Pancreas (tissue), 10 donors: ENCODE results near the gene GFI1B. TPM values are rescaled to one million over a fixed set of nuclear protein-coding genes. Genes with fewer than 3 reads are reported as not detected.

Experiments
- ATAC-seq, 4 donors: fragments of 200-7000 bp; cut with Tn5 transposase; one replicate each; pipeline versions ENCODE4 v1.8.0 to v1.9.1; 2020; ENCODE audit warnings: mild to moderate bottlenecking in 4 of 4, moderate library complexity in 4 of 4
- DNase-seq, 6 donors: peaks; one replicate each; pipeline ENCODE4 v3.0.0-alpha.2; 2020
- FAIRE-seq: peaks from 2 replicates; lab custom pipeline; 2012; peaks lifted over from hg19 to GRCh38; lab: Jason Lieb, UNC
- H3K27ac ChIP-seq, 4 donors: fragments of 200-600 bp; sonication (generic); 1 replicate in 3 of 4; 2 replicates in 1 of 4; pipeline versions ENCODE4 v1.5.0 to v1.8.0; 2020
- H3K27me3 ChIP-seq, 4 donors: fragments of 200-600 bp; one replicate each; pipeline ENCODE4 v1.8.0; 2021
- H3K36me3 ChIP-seq, 3 donors: fragments of 200-600 bp; sonication (generic) in 1 of 3; one replicate each; pipeline versions ENCODE4 v1.5.0 to v1.8.0; 2020 to 2021
- H3K4me1 ChIP-seq, 3 donors: fragments of 200-600 bp; one replicate each; pipeline ENCODE4 v1.8.0; 2021
- H3K4me3 ChIP-seq, 4 donors: fragments of 200-600 bp; sonication (generic) in 2 of 4; one replicate each; pipeline versions ENCODE4 v1.5.0 to v1.8.0; 2020 to 2021
- H3K9me3 ChIP-seq, 4 donors: fragments of 200-600 bp; one replicate each; pipeline ENCODE4 v1.8.0; 2021
- WGBS, 2 donors: extraction: QIAGEN DNeasy Blood & Tissue Kit; methylation state at CpG; one replicate each; pipeline ENCODE4 v1.1.7; 2013; 5-methylcytosine and 5-hydroxymethylcytosine counted together
- intact Hi-C, 3 donors: fragments of 100-400 bp; cut with DNase I; formaldehyde crosslinking; loops; one replicate each; pipeline versions ENCODE4 v1.11.1 to v1.14.2; 2022
- polyA plus RNA-seq, 2 donors: library from polyadenylated mRNA; stranded (reverse); fragments of 200-250 nt; gene quantifications; one replicate each; pipeline ENCODE4 v1.2.3, GENCODE V29; 2013
- total RNA-seq, 6 donors: library from RNA; stranded (reverse); fragmentation: NEBNext Ultra II Directional in 4 of 6; extraction: Animal tissue kit (Norgen Biotek cat#: 25700) in 4 of 6; gene quantifications; one replicate each; pipeline versions ENCODE4 v1.2.1 to v1.2.4, GENCODE V29; 2021 to 2023
- TF ChIP-seq, protein P1 (sequence below), 4 donors: fragments of 200-600 bp; sonication (generic) in 3 of 4; IDR thresholded peaks; one replicate each; pipeline versions ENCODE4 v1.5.0 to v1.8.0; 2021; ENCODE audit warnings: antibody characterized with exemption in 4 of 4
- donor health status: healthy with polysubstance abuse.
- donor health status: DM: no; HTN: no; CAD: no; lungs with moderate emphysema.
- donor health status: DM: no; HTN: no; CAD: no.
- donor health status: control.
- donor health status: control.
- donor health status: Bipolar disorder and iron deficiency.
- donor health status: DM: yes; HTN: yes; CAD: no.
- donor health status: DM: no; HTN: no; CAD: no.
- donor health status: DM: no; HTN: no; CAD: no.
- donor health status: DM: yes; HTN: yes; CAD: no.

Gene GFI1B
- total and polyA plus RNA-seq, 8 donors, result 0.09 to 0.31 (median 0.14) TPM; not detected in 5

DNA sequence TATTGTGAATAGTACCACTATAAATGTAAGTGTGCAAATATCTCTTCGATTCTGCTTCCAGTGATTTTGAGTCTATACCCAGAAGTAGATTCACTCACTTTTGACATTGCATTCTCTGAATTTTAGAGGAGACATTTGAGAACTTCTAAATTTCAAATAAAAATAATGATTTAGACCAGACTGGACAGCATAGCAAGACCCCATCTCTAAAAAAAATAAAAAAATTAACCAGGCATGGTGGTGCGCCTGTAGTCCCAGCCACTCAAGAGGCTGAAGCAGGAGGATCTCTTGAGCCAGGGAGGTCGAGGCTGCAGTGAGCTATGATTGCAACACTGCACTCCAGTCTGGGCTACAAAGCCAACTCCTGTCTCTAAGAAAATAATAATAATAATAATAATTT is 1.9 kb upstream of the GFI1B start:
- WGBS, 2 donors, result 68 to 74% methylated on average over 3 of the region's 3 CpGs
- H3K4me3 ChIP-seq, result no peak overlapping the region
- DNase-seq (no peak), ATAC-seq (no peak), FAIRE-seq (no peak)
- H3K27me3 ChIP-seq, result no peaks in the 10 kb centered on the region
- no peaks in the 10 kb centered on the region for H3K4me1 ChIP-seq
- no peaks in the 10 kb centered on the region for H3K36me3 ChIP-seq
- intact Hi-C loops, result no loop called here
- H3K9me3 ChIP-seq, result no peaks in the 10 kb centered on the region
- H3K27ac ChIP-seq, result no peak overlapping the region
- TF ChIP-seq, protein P1, sequence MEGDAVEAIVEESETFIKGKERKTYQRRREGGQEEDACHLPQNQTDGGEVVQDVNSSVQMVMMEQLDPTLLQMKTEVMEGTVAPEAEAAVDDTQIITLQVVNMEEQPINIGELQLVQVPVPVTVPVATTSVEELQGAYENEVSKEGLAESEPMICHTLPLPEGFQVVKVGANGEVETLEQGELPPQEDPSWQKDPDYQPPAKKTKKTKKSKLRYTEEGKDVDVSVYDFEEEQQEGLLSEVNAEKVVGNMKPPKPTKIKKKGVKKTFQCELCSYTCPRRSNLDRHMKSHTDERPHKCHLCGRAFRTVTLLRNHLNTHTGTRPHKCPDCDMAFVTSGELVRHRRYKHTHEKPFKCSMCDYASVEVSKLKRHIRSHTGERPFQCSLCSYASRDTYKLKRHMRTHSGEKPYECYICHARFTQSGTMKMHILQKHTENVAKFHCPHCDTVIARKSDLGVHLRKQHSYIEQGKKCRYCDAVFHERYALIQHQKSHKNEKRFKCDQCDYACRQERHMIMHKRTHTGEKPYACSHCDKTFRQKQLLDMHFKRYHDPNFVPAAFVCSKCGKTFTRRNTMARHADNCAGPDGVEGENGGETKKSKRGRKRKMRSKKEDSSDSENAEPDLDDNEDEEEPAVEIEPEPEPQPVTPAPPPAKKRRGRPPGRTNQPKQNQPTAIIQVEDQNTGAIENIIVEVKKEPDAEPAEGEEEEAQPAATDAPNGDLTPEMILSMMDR (IDR thresholded peaks at IDR 0.05), result no peak

DNA sequence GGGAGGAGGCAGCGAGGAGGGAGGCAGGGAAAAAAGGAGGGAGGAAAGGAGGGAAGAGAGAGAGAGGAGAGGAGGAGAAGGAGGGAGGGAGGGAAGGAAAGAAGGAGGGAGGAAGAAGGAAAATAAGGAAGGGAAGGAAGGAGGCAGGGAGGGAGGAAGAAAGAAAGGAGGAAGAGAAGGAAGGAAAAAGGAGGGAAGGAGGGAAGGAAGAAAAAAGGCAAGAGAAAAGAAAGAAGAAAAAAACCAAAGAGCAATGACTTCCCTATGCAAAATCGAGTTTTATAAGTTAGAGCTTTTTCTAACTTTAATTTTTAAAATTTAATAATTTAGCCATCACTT is 413 bp upstream of the GFI1B start:
- FAIRE-seq, result no peak
- Histone ChIP-seq H3K4me3 (no peak overlapping the region), H3K36me3 (no peaks in the 10 kb centered on the region), H3K27me3 (no peaks in the 10 kb centered on the region), H3K9me3 (no peaks in the 10 kb centered on the region), H3K27ac (no peak overlapping the region), H3K4me1 (no peaks in the 10 kb centered on the region)
- TF ChIP-seq, protein P1 (IDR thresholded peaks at IDR 0.05), result no peak
- WGBS, 2 donors, result 20 to 26% methylated on average over 2 of the region's 2 CpGs
- no peak for DNase-seq
- ATAC-seq, result no peak
- intact Hi-C loops, result no loop called here

DNA sequence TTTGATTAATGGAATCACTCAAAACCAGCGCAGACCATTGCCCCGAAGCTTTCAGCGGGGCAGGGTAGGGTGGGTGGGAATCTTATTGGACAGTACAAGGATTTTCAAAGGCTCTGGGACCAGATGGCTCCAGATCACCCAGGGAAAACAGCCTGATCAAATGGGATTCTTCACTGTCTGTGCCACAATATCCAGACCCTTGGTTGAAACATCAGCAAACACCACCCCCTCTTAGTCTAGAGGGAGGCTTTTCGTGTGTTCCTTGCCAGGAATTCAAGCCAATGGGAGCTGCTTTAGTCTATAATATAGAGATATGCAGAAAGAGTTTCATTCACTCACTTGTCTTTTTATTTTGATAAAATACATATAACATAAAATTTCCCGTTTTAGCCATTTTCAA is 1.7 kb downstream of the GFI1B start:
- FAIRE-seq (no peak), ATAC-seq (no peak), DNase-seq (no peak)
- 70 to 76% methylated on average over 5 of the region's 5 CpGs for whole genome bisulfite sequencing, 2 donors
- H3K27ac ChIP-seq, result no peak overlapping the region
- no peaks in the 10 kb centered on the region for H3K27me3 ChIP-seq
- no peaks in the 10 kb centered on the region for H3K9me3 ChIP-seq
- TF ChIP-seq, protein P1 (IDR thresholded peaks at IDR 0.05), result no peak
- no peaks in the 10 kb centered on the region for H3K36me3 ChIP-seq
- intact Hi-C loops, result no loop called here
- H3K4me3 ChIP-seq, result no peak overlapping the region
- no peaks in the 10 kb centered on the region for H3K4me1 ChIP-seq

DNA sequence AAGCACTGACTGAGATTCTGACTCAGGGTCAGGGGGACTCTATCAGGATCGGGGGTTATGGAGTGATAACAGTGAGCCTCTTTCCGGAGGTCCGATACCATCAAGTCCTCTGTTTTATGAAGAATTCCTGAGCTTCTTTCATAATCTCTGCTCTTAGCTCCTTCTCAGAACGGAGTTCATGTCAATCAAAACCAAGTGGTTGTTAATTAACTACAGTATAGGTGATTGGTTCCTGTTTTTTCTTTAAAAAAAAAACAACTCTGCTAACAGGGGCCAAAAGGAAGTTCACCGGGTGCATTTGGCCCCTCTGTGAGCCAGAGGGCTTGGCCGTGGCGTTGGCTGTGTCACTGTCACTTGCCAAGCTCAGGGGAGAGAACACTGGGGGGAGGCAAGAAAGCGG is 4.0 kb downstream of the GFI1B start:
- Histone ChIP-seq H3K9me3 (no peaks in the 10 kb centered on the region), H3K4me3 (no peak overlapping the region), H3K36me3 (no peaks in the 10 kb centered on the region), H3K4me1 (no peaks in the 10 kb centered on the region), H3K27ac (no peak overlapping the region), H3K27me3 (no peaks in the 10 kb centered on the region)
- DNase-seq (no peak), FAIRE-seq (no peak), ATAC-seq (peak in 1 of 4 donors; percentile 11)
- WGBS, 2 donors, result 34 to 38% methylated on average over 8 of the region's 8 CpGs
- TF ChIP-seq, protein P1 (IDR thresholded peaks at IDR 0.05), result no peak
- intact Hi-C loops, result no loop called here

DNA sequence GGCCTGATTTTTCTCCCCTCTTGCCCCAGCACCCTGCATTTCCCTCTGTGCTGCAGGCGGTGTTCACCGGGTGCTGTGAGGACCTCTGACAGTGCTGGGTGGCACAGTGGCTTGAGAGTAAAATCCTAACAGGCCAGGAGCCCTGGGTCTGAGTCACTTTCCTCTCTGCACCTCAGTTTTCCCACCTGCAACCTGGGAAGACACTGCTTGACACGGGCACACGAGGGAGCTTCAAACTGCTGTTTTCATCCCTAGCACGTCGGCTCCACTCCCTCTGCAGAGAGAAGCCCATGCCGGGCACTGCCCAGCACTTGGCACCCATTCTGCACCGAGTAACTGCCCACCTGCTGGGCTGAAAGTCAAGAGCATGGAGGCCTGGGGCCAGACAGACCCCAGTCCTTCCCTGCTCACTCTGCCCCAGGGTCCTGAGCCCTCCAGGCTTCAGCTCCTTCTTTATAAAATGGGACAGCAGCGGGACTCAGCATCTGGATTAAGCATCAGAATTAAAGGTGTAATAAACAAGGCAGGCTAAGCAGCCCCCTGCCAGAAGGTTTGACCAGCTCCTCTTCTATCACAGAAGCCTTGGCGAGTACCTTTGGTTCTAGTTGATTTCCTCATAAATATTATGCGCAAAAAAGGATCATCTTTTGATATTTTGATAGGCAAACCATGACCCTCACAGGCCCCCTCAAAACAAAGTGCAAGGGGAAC is 5.2 kb downstream of the GFI1B start:
- no peak for ATAC-seq
- TF ChIP-seq, protein P1 (IDR thresholded peaks at IDR 0.05), result no peak
- Histone ChIP-seq H3K4me3 (no peak overlapping the region), H3K9me3 (no peaks in the 10 kb centered on the region), H3K27me3 (no peaks in the 10 kb centered on the region), H3K27ac (no peak overlapping the region), H3K36me3 (no peaks in the 10 kb centered on the region), H3K4me1 (no peaks in the 10 kb centered on the region)
- intact Hi-C loops, result no loop called here
- no peak for DNase-seq
- FAIRE-seq, result no peak
- 83 to 91% methylated on average over 11 of the region's 11 CpGs for WGBS, 2 donors
